ENCODE results near the gene LRRC75B. TPM values are rescaled to one million over a fixed set of nuclear protein-coding genes. Genes with fewer than 3 reads are reported as not detected.

LRRC75B gene
- polyA plus RNA-seq, 1 donor from 2014 or later = 12.2 TPM

DNA sequence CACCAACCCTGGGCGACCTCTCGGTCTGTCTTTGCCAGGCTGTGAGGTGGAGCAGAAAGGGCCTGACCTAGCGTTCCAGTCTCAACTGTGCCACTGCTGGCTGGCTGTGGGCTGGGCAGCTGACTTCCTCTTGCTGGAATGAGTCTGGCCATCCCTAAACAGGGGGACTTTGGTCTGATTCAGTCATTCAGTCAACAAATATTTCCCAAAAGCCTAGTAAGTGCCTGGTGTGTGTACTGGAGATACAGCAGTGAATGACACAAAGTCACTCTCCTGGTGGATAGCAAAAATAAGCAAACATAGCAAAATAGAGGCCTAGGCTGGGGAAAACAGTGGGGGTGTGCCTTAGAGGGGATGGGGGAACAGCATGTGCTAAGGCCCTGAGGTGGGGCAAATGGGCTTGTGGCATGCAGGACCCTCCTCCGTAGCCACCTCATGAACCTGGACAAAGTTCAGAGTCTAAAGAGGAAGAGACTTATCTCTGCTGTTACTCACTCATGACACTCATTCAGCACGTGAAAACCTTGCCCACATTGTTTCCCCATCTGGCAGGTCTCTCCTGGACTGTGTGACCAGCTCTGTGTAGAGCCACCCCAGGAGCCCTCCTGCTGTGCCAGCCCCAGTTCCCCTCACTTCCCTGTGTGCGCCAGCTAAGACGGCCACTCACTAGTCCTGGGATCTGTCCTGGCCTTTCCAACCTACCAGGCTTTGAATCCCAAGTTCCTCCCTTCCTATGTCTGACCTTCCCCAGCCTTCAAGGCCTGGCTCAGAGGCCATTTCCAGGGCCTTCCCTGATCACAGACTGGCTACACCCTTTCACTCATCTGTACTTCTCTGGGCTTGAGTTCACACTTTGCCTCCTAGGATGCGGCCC is 42.6 kb downstream of the LRRC75B start:
- H3K9ac ChIP-seq (ENCODE audit: low read length) = no peak overlapping the region
- H3K4me3 ChIP-seq (ENCODE audit: low read length) = no peak overlapping the region
- H3F3A ChIP-seq (ENCODE audit: insufficient read depth, low read length, poor library complexity, severe bottlenecking) = no peaks in the 10 kb centered on the region
- H3K4me2 ChIP-seq (ENCODE audit: low read length) = no peak overlapping the region
- peaks cover 22% of the 10 kb centered on the region for H3K79me2 ChIP-seq (replicated peaks; ENCODE audit: insufficient read depth, low read length)
- H3K9me2 ChIP-seq (ENCODE audit: insufficient read depth, low read length) = no peaks in the 10 kb centered on the region
- peaks cover 4% of the 10 kb centered on the region for H3K36me3 ChIP-seq (ENCODE audit: insufficient read depth, low read length)
- TF ChIP-seq TAF1 (IDR thresholded peaks at IDR 0.05; ENCODE audit: low read depth) (no peak), POLR2AphosphoS5 (IDR thresholded peaks at IDR 0.05) (no peak), CTCF (IDR thresholded peaks at IDR 0.05; ENCODE audit: poor library complexity, severe bottlenecking) (no peak), SMC3 (conservative IDR thresholded peaks at IDR 0.05; ENCODE audit: poor library complexity) (no peak), RAD21 (conservative IDR thresholded peaks at IDR 0.05) (no peak), MXI1 (conservative IDR thresholded peaks at IDR 0.05; ENCODE audit: poor library complexity, severe bottlenecking) (no peak), EZH2 (IDR thresholded peaks at IDR 0.05; ENCODE audit: borderline replicate concordance, insufficient read depth, low read length, poor library complexity, severe bottlenecking) (no peak), EP300 (conservative IDR thresholded peaks at IDR 0.05; ENCODE audit: poor library complexity, severe bottlenecking) (no peak)
- TF ChIP-seq, protein P1, sequence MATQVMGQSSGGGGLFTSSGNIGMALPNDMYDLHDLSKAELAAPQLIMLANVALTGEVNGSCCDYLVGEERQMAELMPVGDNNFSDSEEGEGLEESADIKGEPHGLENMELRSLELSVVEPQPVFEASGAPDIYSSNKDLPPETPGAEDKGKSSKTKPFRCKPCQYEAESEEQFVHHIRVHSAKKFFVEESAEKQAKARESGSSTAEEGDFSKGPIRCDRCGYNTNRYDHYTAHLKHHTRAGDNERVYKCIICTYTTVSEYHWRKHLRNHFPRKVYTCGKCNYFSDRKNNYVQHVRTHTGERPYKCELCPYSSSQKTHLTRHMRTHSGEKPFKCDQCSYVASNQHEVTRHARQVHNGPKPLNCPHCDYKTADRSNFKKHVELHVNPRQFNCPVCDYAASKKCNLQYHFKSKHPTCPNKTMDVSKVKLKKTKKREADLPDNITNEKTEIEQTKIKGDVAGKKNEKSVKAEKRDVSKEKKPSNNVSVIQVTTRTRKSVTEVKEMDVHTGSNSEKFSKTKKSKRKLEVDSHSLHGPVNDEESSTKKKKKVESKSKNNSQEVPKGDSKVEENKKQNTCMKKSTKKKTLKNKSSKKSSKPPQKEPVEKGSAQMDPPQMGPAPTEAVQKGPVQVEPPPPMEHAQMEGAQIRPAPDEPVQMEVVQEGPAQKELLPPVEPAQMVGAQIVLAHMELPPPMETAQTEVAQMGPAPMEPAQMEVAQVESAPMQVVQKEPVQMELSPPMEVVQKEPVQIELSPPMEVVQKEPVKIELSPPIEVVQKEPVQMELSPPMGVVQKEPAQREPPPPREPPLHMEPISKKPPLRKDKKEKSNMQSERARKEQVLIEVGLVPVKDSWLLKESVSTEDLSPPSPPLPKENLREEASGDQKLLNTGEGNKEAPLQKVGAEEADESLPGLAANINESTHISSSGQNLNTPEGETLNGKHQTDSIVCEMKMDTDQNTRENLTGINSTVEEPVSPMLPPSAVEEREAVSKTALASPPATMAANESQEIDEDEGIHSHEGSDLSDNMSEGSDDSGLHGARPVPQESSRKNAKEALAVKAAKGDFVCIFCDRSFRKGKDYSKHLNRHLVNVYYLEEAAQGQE (IDR thresholded peaks at IDR 0.05; ENCODE audit: borderline replicate concordance) = no peak
- no peaks in the 10 kb centered on the region for H3K9me3 ChIP-seq (ENCODE audit: low read length)
- no peak overlapping the region for H3K27ac ChIP-seq (ENCODE audit: low read length)
- no peaks in the 10 kb centered on the region for H3K27me3 ChIP-seq (ENCODE audit: insufficient read depth, low read depth, low read length)
- H2AFZ ChIP-seq (ENCODE audit: low read depth, low read length) = no peak overlapping the region
- no peaks in the 10 kb centered on the region for H4K20me1 ChIP-seq (ENCODE audit: insufficient read depth)

GRCh38 chr22:24548812-24549211 is 44.1 kb downstream of the LRRC75B start:
- no peaks in the 10 kb centered on the region for H3K27me3 ChIP-seq (ENCODE audit: insufficient read depth, low read depth, low read length)
- H3K79me2 ChIP-seq (replicated peaks; ENCODE audit: insufficient read depth, low read length) = peaks cover 15% of the 10 kb centered on the region
- no peaks in the 10 kb centered on the region for H4K20me1 ChIP-seq (ENCODE audit: insufficient read depth)
- TF ChIP-seq, protein P1 (IDR thresholded peaks at IDR 0.05; ENCODE audit: borderline replicate concordance) = no peak
- TF ChIP-seq EP300 (conservative IDR thresholded peaks at IDR 0.05; ENCODE audit: poor library complexity, severe bottlenecking) = no peak
- TF ChIP-seq SMC3 (conservative IDR thresholded peaks at IDR 0.05; ENCODE audit: poor library complexity) = no peak
- TF ChIP-seq MXI1 (conservative IDR thresholded peaks at IDR 0.05; ENCODE audit: poor library complexity, severe bottlenecking) = no peak
- TF ChIP-seq TAF1 (IDR thresholded peaks at IDR 0.05; ENCODE audit: low read depth) = no peak
- TF ChIP-seq EZH2 (IDR thresholded peaks at IDR 0.05; ENCODE audit: borderline replicate concordance, insufficient read depth, low read length, poor library complexity, severe bottlenecking) = no peak
- no peak for TF ChIP-seq RAD21 (conservative IDR thresholded peaks at IDR 0.05)
- TF ChIP-seq CTCF (IDR thresholded peaks at IDR 0.05; ENCODE audit: poor library complexity, severe bottlenecking) = no peak
- no peak overlapping the region for H2AFZ ChIP-seq (ENCODE audit: low read depth, low read length)
- no peak overlapping the region for H3K27ac ChIP-seq (ENCODE audit: low read length)
- H3K4me2 ChIP-seq (ENCODE audit: low read length) = no peak overlapping the region
- peaks cover 4% of the 10 kb centered on the region for H3K36me3 ChIP-seq (ENCODE audit: insufficient read depth, low read length)
- H3K9ac ChIP-seq (ENCODE audit: low read length) = no peak overlapping the region
- H3K9me2 ChIP-seq (ENCODE audit: insufficient read depth, low read length) = no peaks in the 10 kb centered on the region
- no peaks in the 10 kb centered on the region for H3F3A ChIP-seq (ENCODE audit: insufficient read depth, low read length, poor library complexity, severe bottlenecking)
- no peaks in the 10 kb centered on the region for H3K9me3 ChIP-seq (ENCODE audit: low read length)
- no peak overlapping the region for H3K4me3 ChIP-seq (ENCODE audit: low read length)

Data from neural cell (in vitro differentiated cells).